ENCODE results near the gene RNU6-1.

Gene RNU6-1

GRCh38 chr15:67801926-67802914 is 37.6 kb downstream of the RNU6-1 start:
- no peak for DNase-seq (ENCODE audit: low spot score)
- ChIA-PET CTCF (interaction anchor here (0.6 kb wide), 1 partner anchor 409 kb away, joined by 3 read pairs; no protein-coding TSS in a partner anchor), POLR2A (ENCODE audit: low non-redundant PET) (no interaction called here)
- H3K27ac ChIP-seq: no peak overlapping the region
- TF ChIP-seq, protein P1, sequence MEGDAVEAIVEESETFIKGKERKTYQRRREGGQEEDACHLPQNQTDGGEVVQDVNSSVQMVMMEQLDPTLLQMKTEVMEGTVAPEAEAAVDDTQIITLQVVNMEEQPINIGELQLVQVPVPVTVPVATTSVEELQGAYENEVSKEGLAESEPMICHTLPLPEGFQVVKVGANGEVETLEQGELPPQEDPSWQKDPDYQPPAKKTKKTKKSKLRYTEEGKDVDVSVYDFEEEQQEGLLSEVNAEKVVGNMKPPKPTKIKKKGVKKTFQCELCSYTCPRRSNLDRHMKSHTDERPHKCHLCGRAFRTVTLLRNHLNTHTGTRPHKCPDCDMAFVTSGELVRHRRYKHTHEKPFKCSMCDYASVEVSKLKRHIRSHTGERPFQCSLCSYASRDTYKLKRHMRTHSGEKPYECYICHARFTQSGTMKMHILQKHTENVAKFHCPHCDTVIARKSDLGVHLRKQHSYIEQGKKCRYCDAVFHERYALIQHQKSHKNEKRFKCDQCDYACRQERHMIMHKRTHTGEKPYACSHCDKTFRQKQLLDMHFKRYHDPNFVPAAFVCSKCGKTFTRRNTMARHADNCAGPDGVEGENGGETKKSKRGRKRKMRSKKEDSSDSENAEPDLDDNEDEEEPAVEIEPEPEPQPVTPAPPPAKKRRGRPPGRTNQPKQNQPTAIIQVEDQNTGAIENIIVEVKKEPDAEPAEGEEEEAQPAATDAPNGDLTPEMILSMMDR (conservative IDR thresholded peaks at IDR 0.05; ENCODE audit: low read depth): no peak

DNA sequence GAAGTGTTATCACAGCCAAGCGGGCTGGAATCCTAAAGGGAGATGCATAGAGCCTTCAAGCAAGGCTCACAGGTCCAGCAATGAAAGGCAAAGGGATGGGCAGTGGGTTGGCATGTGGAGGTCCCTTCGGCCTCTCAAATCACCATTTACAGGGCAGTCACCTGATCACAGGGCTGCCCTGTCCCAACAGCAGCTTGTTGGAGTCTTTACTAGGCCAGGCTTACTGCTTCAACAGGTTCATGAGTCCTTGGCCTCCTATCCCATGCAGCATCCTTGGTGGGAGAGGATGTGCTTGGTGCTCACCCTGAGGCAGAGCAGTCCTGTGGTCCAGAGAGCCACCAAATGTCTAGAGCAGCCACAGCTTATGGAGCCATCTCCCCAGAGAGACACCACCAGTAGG is 38.7 kb downstream of the RNU6-1 start:
- no peak overlapping the region for H3K27ac ChIP-seq
- DNase-seq (ENCODE audit: low spot score): no peak
- TF ChIP-seq, protein P1 (conservative IDR thresholded peaks at IDR 0.05; ENCODE audit: low read depth): no peak
- CTCF ChIA-PET: no interaction called here
- POLR2A ChIA-PET (ENCODE audit: low non-redundant PET): interaction anchor here (0.5 kb wide), 1 partner anchor 1158 kb away, joined by 3 read pairs; no protein-coding TSS in a partner anchor

- no peak overlapping the region for H3K27ac ChIP-seq
- ChIA-PET CTCF (no interaction called here), POLR2A (ENCODE audit: low non-redundant PET) (no interaction called here)
- DNase-seq (ENCODE audit: low spot score): no peak
- TF ChIP-seq, protein P1 (conservative IDR thresholded peaks at IDR 0.05; ENCODE audit: low read depth): no peak
These were observed 40.0 kb downstream of the RNU6-1 start for GRCh38 chr15:67799801-67800205.

DNA sequence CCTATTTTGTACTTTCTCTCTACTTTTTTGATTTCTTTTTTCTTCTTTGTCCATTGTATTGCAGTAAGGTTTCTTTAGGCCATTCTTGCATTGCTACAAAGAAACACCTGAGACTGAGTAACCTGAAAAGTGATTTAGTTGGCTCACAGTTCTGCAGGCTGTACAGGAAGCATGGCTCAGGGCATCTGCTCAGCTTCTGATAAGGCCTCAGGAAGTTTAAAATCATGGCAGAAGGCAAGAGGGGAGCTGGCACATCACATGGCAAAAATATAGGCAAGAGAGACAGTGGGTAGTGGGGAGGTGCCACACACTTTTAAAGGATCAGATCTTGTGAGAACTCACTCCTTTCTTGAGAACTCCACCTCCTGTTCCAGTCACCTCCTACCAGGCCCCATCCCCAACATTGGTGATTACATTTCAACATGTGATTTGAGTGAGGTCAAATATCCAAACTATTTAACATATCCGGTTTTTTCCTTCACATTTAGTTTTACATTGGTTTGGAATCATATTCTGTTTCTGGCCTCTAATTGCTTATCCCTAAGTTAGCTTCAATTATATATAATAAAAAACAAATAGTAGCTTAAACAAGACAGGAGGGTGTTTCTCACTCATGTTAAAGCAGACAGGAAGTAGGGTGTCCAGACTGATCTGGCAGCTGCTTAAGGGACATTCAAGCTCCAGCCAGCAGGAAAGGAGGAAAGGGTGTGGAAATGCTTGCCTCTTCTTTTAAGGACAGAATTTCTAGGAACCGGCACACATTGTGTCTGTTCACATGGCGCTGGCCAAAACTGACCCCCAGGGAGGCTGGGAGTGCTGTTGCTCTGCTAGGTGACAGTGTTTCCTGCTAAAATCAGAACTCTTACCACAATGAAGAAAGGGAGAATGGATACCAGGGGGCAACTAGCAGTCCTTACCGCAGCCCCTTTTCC is 43.4 kb downstream of the RNU6-1 start:
- DNase-seq (ENCODE audit: low spot score): no peak
- ChIA-PET POLR2A (ENCODE audit: low non-redundant PET) (no interaction called here), CTCF (interaction anchor here (0.6 kb wide), 1 partner anchor 51 kb away, joined by 3 read pairs; no protein-coding TSS in a partner anchor)
- TF ChIP-seq, protein P1 (conservative IDR thresholded peaks at IDR 0.05; ENCODE audit: low read depth): no peak
- no peak overlapping the region for H3K27ac ChIP-seq

GRCh38 chr15:67794832-67795574 is 44.8 kb downstream of the RNU6-1 start:
- no peak overlapping the region for H3K27ac ChIP-seq
- ChIA-PET CTCF (interaction anchor here (0.6 to 0.7 kb wide), 2 partner anchors 14 to 437 kb away, joined by 4 read pairs; no protein-coding TSS in a partner anchor), POLR2A (ENCODE audit: low non-redundant PET) (no interaction called here)
- TF ChIP-seq, protein P1 (conservative IDR thresholded peaks at IDR 0.05; ENCODE audit: low read depth): no peak
- no peak for DNase-seq (ENCODE audit: low spot score)

Measured in RWPE1 (cell line).